IMR-90 (cell line): ENCODE measurements around the gene CFAP299.

ENCODE experiments used
- MXI1 ChIP-seq: IDR thresholded peaks from 2 replicates; pipeline ENCODE4 v1.6.1; 2012; ENCODE audit warnings: low read depth, mild to moderate bottlenecking, low read length, moderate library complexity, borderline replicate concordance
- POLR2A ChIP-seq: IDR thresholded peaks from 2 replicates; pipeline ENCODE4 v1.6.1; 2012; ENCODE audit warnings: mild to moderate bottlenecking, low read depth, low read length
- RCOR1 ChIP-seq: IDR thresholded peaks from 2 replicates; pipeline ENCODE4 v1.6.1; 2012; ENCODE audit warnings: mild to moderate bottlenecking, low read length, improper control_type of control experiment; ENCODE audit not compliant: insufficient replicate concordance
- RFX5 ChIP-seq: IDR thresholded peaks from 2 replicates; pipeline ENCODE4 v1.8.0; 2012; ENCODE audit warnings: low read depth, mild to moderate bottlenecking, low read length, moderate library complexity
- USF2 ChIP-seq: fragments of 150-350 bp; IDR thresholded peaks from 2 replicates; pipeline ENCODE4 v1.6.1; 2017; ENCODE audit warnings: mild to moderate bottlenecking, antibody characterized with exemption, low read length, low read depth
- TF ChIP-seq, protein P1 (sequence below): conservative IDR thresholded peaks from 2 replicates; pipeline ENCODE4 v1.5.1; 2012; ENCODE audit warnings: mild to moderate bottlenecking, low read depth, low read length, improper control_type of control experiment

GRCh38 chr4:80529026-80529425 lies 193.5 kb downstream of the CFAP299 start:
- TF ChIP-seq, protein P1, sequence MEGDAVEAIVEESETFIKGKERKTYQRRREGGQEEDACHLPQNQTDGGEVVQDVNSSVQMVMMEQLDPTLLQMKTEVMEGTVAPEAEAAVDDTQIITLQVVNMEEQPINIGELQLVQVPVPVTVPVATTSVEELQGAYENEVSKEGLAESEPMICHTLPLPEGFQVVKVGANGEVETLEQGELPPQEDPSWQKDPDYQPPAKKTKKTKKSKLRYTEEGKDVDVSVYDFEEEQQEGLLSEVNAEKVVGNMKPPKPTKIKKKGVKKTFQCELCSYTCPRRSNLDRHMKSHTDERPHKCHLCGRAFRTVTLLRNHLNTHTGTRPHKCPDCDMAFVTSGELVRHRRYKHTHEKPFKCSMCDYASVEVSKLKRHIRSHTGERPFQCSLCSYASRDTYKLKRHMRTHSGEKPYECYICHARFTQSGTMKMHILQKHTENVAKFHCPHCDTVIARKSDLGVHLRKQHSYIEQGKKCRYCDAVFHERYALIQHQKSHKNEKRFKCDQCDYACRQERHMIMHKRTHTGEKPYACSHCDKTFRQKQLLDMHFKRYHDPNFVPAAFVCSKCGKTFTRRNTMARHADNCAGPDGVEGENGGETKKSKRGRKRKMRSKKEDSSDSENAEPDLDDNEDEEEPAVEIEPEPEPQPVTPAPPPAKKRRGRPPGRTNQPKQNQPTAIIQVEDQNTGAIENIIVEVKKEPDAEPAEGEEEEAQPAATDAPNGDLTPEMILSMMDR, result no peak
- TF ChIP-seq RCOR1 (no peak), USF2 (no peak), POLR2A (no peak), RFX5 (no peak), MXI1 (no peak)
